ENCODE data around the gene LSAMP.

The LSAMP gene

GRCh38 chr3:116408473-116408872, 36.8 kb downstream of the LSAMP start:
- no peak overlapping the region for H3K4me2 ChIP-seq (ENCODE audit: low read length)
- H2AFZ ChIP-seq (ENCODE audit: insufficient read depth, low read length, poor library complexity), result no peak overlapping the region
- H2AK5ac ChIP-seq (ENCODE audit: low read length), result no peak overlapping the region
- no peaks in the 10 kb centered on the region for H3K27me3 ChIP-seq (ENCODE audit: insufficient read depth, low read length)
- no peak overlapping the region for H2BK12ac ChIP-seq (ENCODE audit: low read length)
- no peaks in the 10 kb centered on the region for H3K79me1 ChIP-seq (ENCODE audit: low read length)
- no peak overlapping the region for H3K27ac ChIP-seq (ENCODE audit: low read depth, low read length)
- no peak overlapping the region for H3K23ac ChIP-seq (ENCODE audit: low read length)
- H3K79me2 ChIP-seq (ENCODE audit: control insufficient read depth, insufficient read depth, low read length, poor library complexity), result no peaks in the 10 kb centered on the region
- H3K36me3 ChIP-seq (ENCODE audit: control insufficient read depth in 1 of 2, insufficient read depth in 2 of 2, low read length in 2 of 2), result no peaks in the 10 kb centered on the region
- H2BK5ac ChIP-seq (ENCODE audit: low read depth, low read length, poor library complexity), result no peak overlapping the region
- H3K4me1 ChIP-seq (ENCODE audit: control insufficient read depth in 1 of 2, insufficient read depth in 2 of 2, low read length in 2 of 2), result no peaks in the 10 kb centered on the region
- no peak overlapping the region for H3K18ac ChIP-seq (ENCODE audit: low read length)
- no peak overlapping the region for H4K8ac ChIP-seq (ENCODE audit: low read depth, low read length)
- no peak overlapping the region for H4K91ac ChIP-seq (ENCODE audit: low read depth, low read length)
- no peak overlapping the region for H3K9ac ChIP-seq (ENCODE audit: low read length)
- no CpG with 5 or more reads among the region's 2 CpGs for WGBS (ENCODE audit: extremely low coverage, insufficient coverage, insufficient read length)
- H2BK120ac ChIP-seq (ENCODE audit: insufficient read depth, low read length, poor library complexity), result no peak overlapping the region
- DNase-seq, result no peak
- H3K14ac ChIP-seq (ENCODE audit: low read length), result no peak overlapping the region
- H4K12ac ChIP-seq (ENCODE audit: low read depth, low read length), result no peak overlapping the region
- H3K4me3 ChIP-seq (ENCODE audit: low read depth, low read length), result no peak overlapping the region
- no peak overlapping the region for H3K4ac ChIP-seq (ENCODE audit: low read depth, low read length)
- H3K9me3 ChIP-seq (ENCODE audit: insufficient read depth, low read depth, low read length), result no peaks in the 10 kb centered on the region

GRCh38 chr3:116405231-116405630, 40.1 kb downstream of the LSAMP start:
- no peak overlapping the region for H3K14ac ChIP-seq (ENCODE audit: low read length)

GRCh38 chr3:116399701-116400226, 45.5 kb downstream of the LSAMP start:
- no peak overlapping the region for H3K4ac ChIP-seq (ENCODE audit: low read depth, low read length)
- no peaks in the 10 kb centered on the region for H3K36me3 ChIP-seq (ENCODE audit: control insufficient read depth in 1 of 2, insufficient read depth in 2 of 2, low read length in 2 of 2)
- no peak overlapping the region for H2BK12ac ChIP-seq (ENCODE audit: low read length)
- no peak overlapping the region for H4K8ac ChIP-seq (ENCODE audit: low read depth, low read length)
- H3K27ac ChIP-seq (ENCODE audit: low read depth, low read length), result no peak overlapping the region
- no peak overlapping the region for H2AFZ ChIP-seq (ENCODE audit: insufficient read depth, low read length, poor library complexity)
- H3K14ac ChIP-seq (ENCODE audit: low read length), result no peak overlapping the region
- H3K79me2 ChIP-seq (ENCODE audit: control insufficient read depth, insufficient read depth, low read length, poor library complexity), result no peaks in the 10 kb centered on the region
- no peak overlapping the region for H4K12ac ChIP-seq (ENCODE audit: low read depth, low read length)
- no peak overlapping the region for H3K18ac ChIP-seq (ENCODE audit: low read length)
- H3K27me3 ChIP-seq (ENCODE audit: insufficient read depth, low read length), result no peaks in the 10 kb centered on the region
- H2BK120ac ChIP-seq (ENCODE audit: insufficient read depth, low read length, poor library complexity), result no peak overlapping the region
- H3K79me1 ChIP-seq (ENCODE audit: low read length), result no peaks in the 10 kb centered on the region
- WGBS (ENCODE audit: extremely low coverage, insufficient coverage, insufficient read length), result no CpG with 5 or more reads among the region's 2 CpGs
- H3K4me1 ChIP-seq (ENCODE audit: control insufficient read depth in 1 of 2, insufficient read depth in 2 of 2, low read length in 2 of 2), result no peaks in the 10 kb centered on the region
- no peak for DNase-seq
- H4K91ac ChIP-seq (ENCODE audit: low read depth, low read length), result no peak overlapping the region
- H3K4me2 ChIP-seq (ENCODE audit: low read length), result no peak overlapping the region
- H3K23ac ChIP-seq (ENCODE audit: low read length), result no peak overlapping the region
- H2AK5ac ChIP-seq (ENCODE audit: low read length), result no peak overlapping the region
- H3K4me3 ChIP-seq (ENCODE audit: low read depth, low read length), result no peak overlapping the region
- no peak overlapping the region for H2BK5ac ChIP-seq (ENCODE audit: low read depth, low read length, poor library complexity)
- H3K9me3 ChIP-seq (ENCODE audit: insufficient read depth, low read depth, low read length), result no peaks in the 10 kb centered on the region
- H3K9ac ChIP-seq (ENCODE audit: low read length), result no peak overlapping the region

More at GRCh38 chr3:116405231-116405630, 40.1 kb downstream of the LSAMP start:
- WGBS (ENCODE audit: extremely low coverage, insufficient coverage, insufficient read length), result no CpG with 5 or more reads among the region's 2 CpGs
- Histone ChIP-seq H3K23ac (ENCODE audit: low read length) (no peak overlapping the region), H2BK12ac (ENCODE audit: low read length) (no peak overlapping the region), H2AK5ac (ENCODE audit: low read length) (no peak overlapping the region), H3K18ac (ENCODE audit: low read length) (no peak overlapping the region), H3K79me1 (ENCODE audit: low read length) (no peaks in the 10 kb centered on the region), H2BK5ac (ENCODE audit: low read depth, low read length, poor library complexity) (no peak overlapping the region), H3K27ac (ENCODE audit: low read depth, low read length) (no peak overlapping the region), H3K4ac (ENCODE audit: low read depth, low read length) (no peak overlapping the region), H3K4me1 (ENCODE audit: control insufficient read depth in 1 of 2, insufficient read depth in 2 of 2, low read length in 2 of 2) (no peaks in the 10 kb centered on the region), H3K9me3 (ENCODE audit: insufficient read depth, low read depth, low read length) (no peaks in the 10 kb centered on the region), H4K8ac (ENCODE audit: low read depth, low read length) (no peak overlapping the region), H2BK120ac (ENCODE audit: insufficient read depth, low read length, poor library complexity) (no peak overlapping the region), H3K36me3 (ENCODE audit: control insufficient read depth in 1 of 2, insufficient read depth in 2 of 2, low read length in 2 of 2) (no peaks in the 10 kb centered on the region), H3K4me3 (ENCODE audit: low read depth, low read length) (no peak overlapping the region), H2AFZ (ENCODE audit: insufficient read depth, low read length, poor library complexity) (no peak overlapping the region), H4K91ac (ENCODE audit: low read depth, low read length) (no peak overlapping the region), H3K27me3 (ENCODE audit: insufficient read depth, low read length) (no peaks in the 10 kb centered on the region), H4K12ac (ENCODE audit: low read depth, low read length) (no peak overlapping the region), H3K9ac (ENCODE audit: low read length) (no peak overlapping the region), H3K4me2 (ENCODE audit: low read length) (no peak overlapping the region), H3K79me2 (ENCODE audit: control insufficient read depth, insufficient read depth, low read length, poor library complexity) (no peaks in the 10 kb centered on the region)
- DNase-seq, result no peak

GRCh38 chr3:116394365-116394764, 50.9 kb downstream of the LSAMP start:
- Histone ChIP-seq H3K27ac (ENCODE audit: low read depth, low read length) (no peak overlapping the region), H3K4me1 (ENCODE audit: control insufficient read depth in 1 of 2, insufficient read depth in 2 of 2, low read length in 2 of 2) (no peaks in the 10 kb centered on the region), H3K9ac (ENCODE audit: low read length) (no peak overlapping the region), H2AFZ (ENCODE audit: insufficient read depth, low read length, poor library complexity) (no peak overlapping the region), H3K79me2 (ENCODE audit: control insufficient read depth, insufficient read depth, low read length, poor library complexity) (no peaks in the 10 kb centered on the region), H3K23ac (ENCODE audit: low read length) (no peak overlapping the region), H3K36me3 (ENCODE audit: control insufficient read depth in 1 of 2, insufficient read depth in 2 of 2, low read length in 2 of 2) (no peaks in the 10 kb centered on the region), H2AK5ac (ENCODE audit: low read length) (no peak overlapping the region), H3K79me1 (ENCODE audit: low read length) (no peaks in the 10 kb centered on the region), H4K12ac (ENCODE audit: low read depth, low read length) (no peak overlapping the region), H3K4ac (ENCODE audit: low read depth, low read length) (no peak overlapping the region), H3K27me3 (ENCODE audit: insufficient read depth, low read length) (no peaks in the 10 kb centered on the region), H4K91ac (ENCODE audit: low read depth, low read length) (no peak overlapping the region), H4K8ac (ENCODE audit: low read depth, low read length) (no peak overlapping the region), H3K14ac (ENCODE audit: low read length) (no peak overlapping the region), H2BK5ac (ENCODE audit: low read depth, low read length, poor library complexity) (no peak overlapping the region), H3K9me3 (ENCODE audit: insufficient read depth, low read depth, low read length) (peaks cover 2% of the 10 kb centered on the region), H3K18ac (ENCODE audit: low read length) (no peak overlapping the region), H3K4me3 (ENCODE audit: low read depth, low read length) (no peak overlapping the region), H2BK120ac (ENCODE audit: insufficient read depth, low read length, poor library complexity) (no peak overlapping the region), H3K4me2 (ENCODE audit: low read length) (no peak overlapping the region), H2BK12ac (ENCODE audit: low read length) (no peak overlapping the region)
- no CpG with 5 or more reads among the region's 4 CpGs for WGBS (ENCODE audit: extremely low coverage, insufficient coverage, insufficient read length)
- DNase-seq, result no peak

Measured in trophoblast cell (in vitro differentiated cells and primary cell).